OCI-LY1 (cell line): ENCODE results near the gene IGF2R.

Experiments used
- H2AFZ ChIP-seq: fragments of 200-600 bp; sonication (generic), shearing (Covaris generic); 2 replicates; pipeline ENCODE4 v1.6.0; 2014; ENCODE audit warnings: antibody characterized with exemption, mild to moderate bottlenecking, low read length
- H3F3A ChIP-seq: fragments of 200-600 bp; sonication (generic), shearing (Covaris generic); 2 replicates; pipeline ENCODE4 v1.6.0; 2014; ENCODE audit warnings: mild to moderate bottlenecking, antibody characterized with exemption, low read length, moderate library complexity; ENCODE audit not compliant: insufficient read depth
- H3K27ac ChIP-seq: fragments of 200-600 bp; sonication (generic); 2 replicates; pipeline ENCODE4 v1.5.1; 2014; ENCODE audit warnings: low read length, mixed run types, mild to moderate bottlenecking, low read depth; ENCODE audit not compliant: poor library complexity, severe bottlenecking
- H3K27me3 ChIP-seq: fragments of 200-600 bp; sonication (generic); 2 replicates; pipeline ENCODE4 v1.6.0; 2014; ENCODE audit warnings: antibody characterized with exemption, mild to moderate bottlenecking, low read length, moderate library complexity; ENCODE audit not compliant: insufficient read depth
- H3K36me3 ChIP-seq: fragments of 200-600 bp; sonication (generic); 2 replicates; pipeline ENCODE4 v1.6.1; 2014; ENCODE audit warnings: mild to moderate bottlenecking, antibody characterized with exemption, low read length, moderate library complexity, mixed read lengths; ENCODE audit not compliant: insufficient read depth
- H3K4me1 ChIP-seq: fragments of 200-600 bp; sonication (generic); 2 replicates; pipeline ENCODE4 v1.5.1; 2014; ENCODE audit warnings: mild to moderate bottlenecking, low read length, moderate library complexity; ENCODE audit not compliant: insufficient read depth, severe bottlenecking
- H3K4me2 ChIP-seq: fragments of 200-600 bp; sonication (generic), shearing (Covaris generic); 2 replicates; pipeline ENCODE4 v1.6.1; 2014; ENCODE audit warnings: low read length
- H3K4me3 ChIP-seq: fragments of 200-600 bp; sonication (generic); 2 replicates; pipeline ENCODE4 v1.5.1; 2014; ENCODE audit warnings: low read length, low read depth, mild to moderate bottlenecking, mixed read lengths; ENCODE audit not compliant: poor library complexity, severe bottlenecking
- H3K79me2 ChIP-seq: fragments of 200-600 bp; shearing (Covaris generic); 2 replicates; pipeline ENCODE4 v1.6.1; 2016; ENCODE audit warnings: mixed run types, low read length, mixed read lengths; ENCODE audit not compliant: insufficient read depth
- H3K9ac ChIP-seq: fragments of 200-600 bp; sonication (generic), shearing (Covaris generic); 2 replicates; pipeline ENCODE4 v1.6.1; 2014; ENCODE audit warnings: mild to moderate bottlenecking, low read length, mixed read lengths
- H3K9me2 ChIP-seq: fragments of 200-600 bp; sonication (generic), shearing (Covaris generic); 2 replicates; pipeline ENCODE4 v1.6.1; 2014; ENCODE audit warnings: low read depth, mild to moderate bottlenecking, low read length, mixed read lengths
- H3K9me3 ChIP-seq: fragments of 200-600 bp; shearing (Covaris generic); 2 replicates; pipeline ENCODE4 v1.6.1; 2014; ENCODE audit warnings: low read length, mixed read lengths
- H4K20me1 ChIP-seq: fragments of 200-600 bp; sonication (generic), shearing (Covaris generic); 2 replicates; pipeline ENCODE4 v1.6.0; 2016; ENCODE audit warnings: mild to moderate bottlenecking, low read length; ENCODE audit not compliant: insufficient read depth
- EZH2 ChIP-seq: fragments of 200-600 bp; sonication (generic), shearing (Covaris generic); IDR thresholded peaks from 2 replicates; pipeline ENCODE4 v1.8.0; 2017; ENCODE audit warnings: borderline replicate concordance, mixed run types, mild to moderate bottlenecking, antibody characterized with exemption, low read length, moderate library complexity, mixed read lengths
- TF ChIP-seq, protein P1 (sequence below): fragments of 200-600 bp; sonication (generic), shearing (Covaris generic); IDR thresholded peaks from 2 replicates; pipeline ENCODE4 v1.5.1; 2017; ENCODE audit warnings: mild to moderate bottlenecking, antibody characterized with exemption, low read length, moderate library complexity, mixed read lengths

IGF2R gene

DNA sequence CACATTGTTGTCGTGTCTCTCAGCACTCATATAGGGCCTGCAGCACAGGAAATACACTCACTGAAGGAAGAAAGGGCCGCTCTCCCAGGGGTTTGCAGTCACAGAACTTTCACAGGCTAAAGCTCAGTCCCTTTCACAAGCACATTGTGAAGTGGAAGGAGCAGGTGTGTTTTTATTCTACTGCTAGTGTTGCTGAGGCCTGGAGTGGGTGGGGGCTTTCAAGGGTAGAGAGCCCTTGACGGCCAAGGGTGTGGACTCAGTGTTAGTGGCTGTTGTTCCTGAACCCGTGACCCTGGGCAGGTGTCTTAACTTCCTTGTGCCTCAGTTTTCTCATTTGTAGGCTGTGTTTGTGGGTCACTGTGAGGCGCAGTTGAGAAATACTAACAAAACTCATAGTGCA is 86.5 kb downstream of the IGF2R start:
- H3K79me2 ChIP-seq, result no peaks in the 10 kb centered on the region
- no peak overlapping the region for H3K4me2 ChIP-seq
- H3K9ac ChIP-seq, result no peak overlapping the region
- no peak overlapping the region for H2AFZ ChIP-seq
- H3K27me3 ChIP-seq, result no peaks in the 10 kb centered on the region
- H3K9me3 ChIP-seq, result no peaks in the 10 kb centered on the region
- no peaks in the 10 kb centered on the region for H4K20me1 ChIP-seq
- H3K36me3 ChIP-seq, result peaks cover 56% of the 10 kb centered on the region
- TF ChIP-seq, protein P1, sequence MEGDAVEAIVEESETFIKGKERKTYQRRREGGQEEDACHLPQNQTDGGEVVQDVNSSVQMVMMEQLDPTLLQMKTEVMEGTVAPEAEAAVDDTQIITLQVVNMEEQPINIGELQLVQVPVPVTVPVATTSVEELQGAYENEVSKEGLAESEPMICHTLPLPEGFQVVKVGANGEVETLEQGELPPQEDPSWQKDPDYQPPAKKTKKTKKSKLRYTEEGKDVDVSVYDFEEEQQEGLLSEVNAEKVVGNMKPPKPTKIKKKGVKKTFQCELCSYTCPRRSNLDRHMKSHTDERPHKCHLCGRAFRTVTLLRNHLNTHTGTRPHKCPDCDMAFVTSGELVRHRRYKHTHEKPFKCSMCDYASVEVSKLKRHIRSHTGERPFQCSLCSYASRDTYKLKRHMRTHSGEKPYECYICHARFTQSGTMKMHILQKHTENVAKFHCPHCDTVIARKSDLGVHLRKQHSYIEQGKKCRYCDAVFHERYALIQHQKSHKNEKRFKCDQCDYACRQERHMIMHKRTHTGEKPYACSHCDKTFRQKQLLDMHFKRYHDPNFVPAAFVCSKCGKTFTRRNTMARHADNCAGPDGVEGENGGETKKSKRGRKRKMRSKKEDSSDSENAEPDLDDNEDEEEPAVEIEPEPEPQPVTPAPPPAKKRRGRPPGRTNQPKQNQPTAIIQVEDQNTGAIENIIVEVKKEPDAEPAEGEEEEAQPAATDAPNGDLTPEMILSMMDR, result no peak
- TF ChIP-seq EZH2, result no peak
- H3K4me1 ChIP-seq, result no peaks in the 10 kb centered on the region
- no peaks in the 10 kb centered on the region for H3K9me2 ChIP-seq
- no peaks in the 10 kb centered on the region for H3F3A ChIP-seq
- no peak overlapping the region for H3K4me3 ChIP-seq
- H3K27ac ChIP-seq, result no peak overlapping the region

DNA sequence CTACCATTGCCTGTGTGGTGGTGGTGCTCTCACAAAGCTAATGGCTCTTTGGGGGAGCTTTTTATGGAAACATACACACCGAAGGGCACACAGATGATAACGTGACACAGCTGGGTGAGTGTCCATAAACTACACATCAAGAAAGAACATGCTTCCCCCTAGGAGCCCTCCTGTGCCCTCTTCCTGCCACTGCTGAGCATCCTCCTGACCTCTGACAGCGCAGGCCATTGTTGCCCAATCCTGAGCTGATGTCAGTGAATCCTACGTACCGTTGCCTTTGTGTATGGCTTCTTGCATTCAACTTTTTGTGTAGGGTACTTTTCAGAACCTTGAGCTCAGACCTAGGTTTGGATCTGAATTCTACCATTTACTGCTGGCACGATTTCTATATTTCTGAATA is 86.9 kb downstream of the IGF2R start:
- H3K27ac ChIP-seq, result no peak overlapping the region
- no peaks in the 10 kb centered on the region for H3K4me1 ChIP-seq
- H3K4me2 ChIP-seq, result no peak overlapping the region
- no peaks in the 10 kb centered on the region for H3F3A ChIP-seq
- H3K79me2 ChIP-seq, result no peaks in the 10 kb centered on the region
- H3K27me3 ChIP-seq, result no peaks in the 10 kb centered on the region
- H3K9me2 ChIP-seq, result no peaks in the 10 kb centered on the region
- H3K9me3 ChIP-seq, result no peaks in the 10 kb centered on the region
- H3K4me3 ChIP-seq, result no peak overlapping the region
- H3K36me3 ChIP-seq, result peaks cover 56% of the 10 kb centered on the region
- H3K9ac ChIP-seq, result no peak overlapping the region
- TF ChIP-seq, protein P1, result no peak
- no peak for TF ChIP-seq EZH2
- no peaks in the 10 kb centered on the region for H4K20me1 ChIP-seq
- H2AFZ ChIP-seq, result no peak overlapping the region

GRCh38 chr6:160057080-160057479 is 88.2 kb downstream of the IGF2R start:
- TF ChIP-seq, protein P1, result no peak
- no peak for TF ChIP-seq EZH2
- Histone ChIP-seq H3K9me2 (no peaks in the 10 kb centered on the region), H3K9ac (no peak overlapping the region), H3K4me3 (no peak overlapping the region), H3K27me3 (no peaks in the 10 kb centered on the region), H3F3A (no peaks in the 10 kb centered on the region), H2AFZ (no peak overlapping the region), H3K27ac (no peak overlapping the region), H3K9me3 (no peaks in the 10 kb centered on the region), H3K4me2 (no peak overlapping the region), H3K36me3 (peaks cover 55% of the 10 kb centered on the region; the same call in 1 of the 2 replicates), H3K79me2 (no peaks in the 10 kb centered on the region), H4K20me1 (no peaks in the 10 kb centered on the region), H3K4me1 (no peaks in the 10 kb centered on the region)
